GM18867 (cell line): ENCODE measurements around the gene ATP6V1G1.

ENCODE experiments used
- ATAC-seq: cut with Tn5 transposase; IDR thresholded peaks from one replicate; pipeline ENCODE4 v1.9.1; 2021; ENCODE audit warnings: mild to moderate bottlenecking, moderate library complexity; ENCODE audit not compliant: unreplicated experiment

The ATP6V1G1 gene, protein sequence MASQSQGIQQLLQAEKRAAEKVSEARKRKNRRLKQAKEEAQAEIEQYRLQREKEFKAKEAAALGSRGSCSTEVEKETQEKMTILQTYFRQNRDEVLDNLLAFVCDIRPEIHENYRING

DNA sequence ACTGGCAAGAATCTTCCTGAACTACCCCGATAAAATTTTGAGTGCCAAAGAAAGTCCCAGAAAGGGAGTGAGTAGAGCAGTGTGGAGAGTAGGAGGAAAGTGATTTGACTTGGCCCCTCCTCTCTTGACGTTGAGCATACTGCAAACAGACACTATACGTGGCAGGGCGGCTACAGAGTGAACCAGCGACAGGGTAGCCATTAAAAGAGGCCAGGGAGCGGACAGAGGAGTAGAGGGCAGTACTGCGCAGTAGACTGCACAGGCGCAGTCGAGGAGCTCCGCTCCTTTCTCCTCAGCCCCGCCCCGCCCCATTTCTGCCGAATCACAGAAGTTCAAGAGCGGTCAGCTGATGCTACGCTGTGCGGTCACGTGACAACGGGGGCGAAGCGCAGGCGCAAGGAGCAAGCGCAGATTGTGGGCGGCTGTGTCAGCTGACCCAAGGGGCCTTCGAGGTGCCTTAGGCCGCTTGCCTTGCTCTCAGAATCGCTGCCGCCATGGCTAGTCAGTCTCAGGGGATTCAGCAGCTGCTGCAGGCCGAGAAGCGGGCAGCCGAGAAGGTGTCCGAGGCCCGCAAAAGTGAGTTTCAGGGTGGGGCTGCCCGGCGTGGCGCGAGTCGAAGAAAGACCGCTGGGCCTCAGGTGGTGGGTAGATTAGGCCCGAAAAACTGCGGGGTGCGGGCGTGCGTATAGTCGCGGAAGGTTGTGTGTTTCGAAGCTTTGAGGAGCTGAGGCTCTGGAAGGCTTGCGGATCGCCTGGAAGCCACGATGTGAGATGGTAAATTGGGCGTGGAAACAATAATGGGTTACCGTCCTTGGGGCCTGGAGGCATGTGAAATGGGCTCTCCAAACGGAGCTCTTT, at the start of gene ATP6V1G1:
ATP6V1G1 (plus strand) TSS at position 425 of the 858 bp plus-strand sequence; CDS start at position 495, 70 bp downstream.
- ATAC-seq, result peak; percentile 95

DNA sequence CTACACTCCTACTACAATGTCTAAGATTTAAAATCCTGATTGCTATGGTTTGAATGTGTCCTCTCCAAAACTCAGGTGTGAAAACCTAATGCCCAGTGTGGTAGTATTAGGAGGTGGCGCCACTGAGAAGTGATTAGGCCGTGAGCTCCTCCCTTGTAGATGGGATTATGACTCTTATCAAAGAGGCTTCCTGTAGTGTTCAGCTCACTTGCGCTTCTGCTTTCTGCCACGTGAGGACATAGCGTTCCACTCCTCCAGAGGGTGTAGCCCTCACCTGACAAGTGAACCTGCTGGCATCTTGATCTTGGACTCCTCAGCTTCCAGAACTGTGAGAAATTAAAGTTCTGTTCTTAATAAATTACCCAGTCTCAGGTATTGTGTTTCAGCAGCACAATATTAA, 49.3 kb upstream of the ATP6V1G1 start:
- ATAC-seq, result peak; percentile 65

GRCh38 chr9:114539701-114540380, 47.7 kb upstream of the ATP6V1G1 start:
- ATAC-seq, result no peak

GRCh38 chr9:114545055-114545454, 42.5 kb upstream of the ATP6V1G1 start:
- no peak for ATAC-seq

DNA sequence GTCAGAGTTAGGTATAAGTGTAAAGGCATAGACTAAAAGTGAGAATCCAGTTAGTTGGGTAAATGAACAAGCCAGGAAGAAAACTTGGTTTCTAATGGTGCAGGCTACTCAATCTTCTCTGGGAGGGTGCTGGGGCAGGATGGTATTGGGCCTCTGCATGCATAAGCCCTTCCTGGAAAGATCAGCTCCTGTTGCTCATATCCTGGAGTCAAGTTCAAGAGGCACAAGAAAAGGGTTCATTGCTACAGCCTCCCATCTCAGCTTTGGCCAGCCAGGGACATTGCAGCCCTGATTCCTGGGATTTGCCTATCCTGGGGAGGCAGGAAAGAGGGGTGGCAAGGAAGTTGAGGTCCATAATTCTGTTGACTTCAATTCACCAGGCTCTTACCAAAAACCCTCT, 40.7 kb upstream of the ATP6V1G1 start:
- no peak for ATAC-seq

GRCh38 chr9:114549697-114550330, 37.8 kb upstream of the ATP6V1G1 start:
- no peak for ATAC-seq

- ATAC-seq, result no peak
These were observed 35.6 kb upstream of the ATP6V1G1 start for GRCh38 chr9:114551750-114552685.

DNA sequence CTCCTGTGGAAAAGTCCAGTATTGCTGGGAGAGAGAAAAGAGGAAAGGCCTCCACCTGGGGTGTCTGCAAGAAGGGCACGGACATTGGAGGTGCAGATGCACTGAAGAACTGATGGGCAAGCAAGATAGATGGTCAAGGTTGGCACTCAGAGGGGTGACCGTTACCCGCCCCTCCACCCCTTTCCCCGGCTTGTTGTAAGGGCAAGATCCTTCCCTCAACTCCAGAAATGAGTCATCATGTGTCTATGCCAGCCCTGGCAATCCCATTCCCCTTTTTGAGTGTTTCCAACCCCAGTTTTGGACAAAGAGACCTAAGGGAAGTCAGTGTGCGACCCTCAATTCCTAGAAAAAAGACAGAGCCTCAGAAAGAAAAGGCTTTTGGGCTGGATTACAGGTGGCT, 34.9 kb upstream of the ATP6V1G1 start:
- no peak for ATAC-seq

- no peak for ATAC-seq
These were observed 34.4 kb upstream of the ATP6V1G1 start for GRCh38 chr9:114553202-114553601.

- no peak for ATAC-seq
These were observed 31.9 kb upstream of the ATP6V1G1 start for GRCh38 chr9:114555696-114556095.

DNA sequence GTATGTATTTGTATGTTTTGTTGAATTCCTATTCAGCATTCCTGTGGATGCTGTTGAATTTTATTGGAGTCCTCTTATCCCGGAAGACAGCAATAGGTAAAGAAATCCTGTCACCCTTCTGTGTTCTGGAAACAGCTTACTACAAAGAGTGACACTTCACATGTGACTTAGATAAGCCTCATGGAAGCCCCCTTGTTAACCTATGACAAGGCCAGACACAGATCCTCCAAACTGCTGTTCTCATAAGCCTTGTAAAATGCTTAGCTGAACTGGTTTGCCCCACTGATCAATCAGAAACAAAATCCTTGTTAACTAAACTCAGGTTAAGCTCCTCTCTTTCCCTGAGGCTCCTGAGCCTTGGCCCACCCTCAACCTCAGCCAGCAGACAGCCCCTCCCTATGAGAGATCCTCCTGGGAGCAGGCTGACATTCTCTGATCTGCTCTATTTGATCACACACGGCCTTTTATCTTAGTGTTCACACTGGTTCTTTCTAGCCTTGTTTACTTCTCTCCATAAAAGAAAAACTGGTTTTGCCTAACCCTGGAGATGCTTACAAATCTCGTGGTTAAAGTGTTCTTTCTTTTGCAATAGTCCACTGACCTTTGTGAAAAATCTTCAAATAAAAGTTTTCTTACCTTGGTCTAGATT, 29.4 kb upstream of the ATP6V1G1 start:
- ATAC-seq, result no peak

DNA sequence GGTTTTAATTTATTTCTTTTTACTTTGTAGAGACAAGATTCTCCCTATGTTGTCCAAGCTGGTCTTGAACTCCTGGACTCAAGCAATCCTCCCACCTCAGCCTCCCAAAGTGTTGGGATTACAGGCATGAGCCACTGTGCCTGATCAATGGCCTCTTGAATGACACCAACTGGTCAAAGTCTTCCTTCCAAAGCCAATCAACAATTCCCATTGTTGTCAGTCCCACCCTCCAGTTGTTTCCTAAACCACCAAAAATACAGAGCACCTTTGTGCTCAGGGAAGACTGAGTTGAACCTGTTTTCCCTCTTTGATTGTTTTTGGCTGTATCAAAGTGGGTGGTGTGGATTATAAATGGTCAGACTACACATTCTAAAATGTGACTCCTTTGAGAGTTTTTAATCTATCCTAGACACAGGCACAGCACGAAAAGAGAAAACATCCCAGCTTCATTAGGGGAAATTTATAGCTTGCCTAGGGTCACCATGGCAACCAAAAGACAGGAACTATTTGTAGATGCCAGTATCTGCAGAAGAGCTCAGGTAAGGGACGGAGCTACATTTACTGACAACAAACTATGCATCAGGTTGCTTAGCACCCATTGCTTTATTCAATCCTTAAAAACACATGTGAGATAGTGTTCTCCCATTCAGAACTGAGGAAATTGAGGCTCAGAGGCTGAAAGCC, 27.6 kb upstream of the ATP6V1G1 start:
- ATAC-seq, result no peak

GRCh38 chr9:114560956-114561355, 26.6 kb upstream of the ATP6V1G1 start:
- no peak for ATAC-seq

DNA sequence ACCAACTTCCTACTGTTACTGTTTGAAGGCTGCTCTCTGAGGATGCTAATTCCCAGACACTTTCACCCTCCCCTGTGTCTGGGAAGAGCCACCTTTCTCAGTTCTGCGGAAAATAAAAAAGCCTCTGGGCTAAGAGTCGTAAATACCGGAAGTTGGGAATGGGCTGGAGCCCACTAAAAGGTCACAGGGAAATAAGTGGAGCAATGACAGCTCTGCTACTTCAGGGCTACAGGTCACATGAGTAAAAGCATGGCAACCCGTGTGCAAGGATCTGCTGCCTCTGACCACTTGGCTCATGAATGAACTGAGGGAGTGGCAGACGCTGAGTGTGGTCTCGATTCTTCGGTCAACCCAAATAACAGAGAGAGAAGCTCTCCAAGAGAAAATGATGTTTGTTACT, 25.8 kb upstream of the ATP6V1G1 start:
- no peak for ATAC-seq

- no peak for ATAC-seq
These were observed 22.4 kb upstream of the ATP6V1G1 start for GRCh38 chr9:114565204-114565603.

DNA sequence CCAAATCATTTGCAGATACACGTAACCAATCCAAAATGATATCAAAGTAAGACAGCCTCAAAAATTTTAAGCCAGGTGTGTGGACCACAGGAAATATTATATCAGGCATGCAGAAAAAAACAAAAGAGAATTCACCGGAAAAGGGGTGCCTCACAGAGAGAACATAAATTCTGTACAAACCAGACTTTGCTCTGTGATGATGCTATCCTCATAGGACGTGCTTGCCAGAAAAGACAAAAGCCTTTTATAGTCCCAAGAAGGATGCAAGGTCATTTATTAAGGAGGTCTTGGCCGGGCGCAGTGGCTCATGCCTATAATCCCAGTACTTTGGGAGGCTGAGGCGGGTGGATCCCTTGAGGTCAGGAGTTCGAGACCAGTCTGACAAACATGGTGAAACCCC, 16.8 kb upstream of the ATP6V1G1 start:
- ATAC-seq, result no peak

DNA sequence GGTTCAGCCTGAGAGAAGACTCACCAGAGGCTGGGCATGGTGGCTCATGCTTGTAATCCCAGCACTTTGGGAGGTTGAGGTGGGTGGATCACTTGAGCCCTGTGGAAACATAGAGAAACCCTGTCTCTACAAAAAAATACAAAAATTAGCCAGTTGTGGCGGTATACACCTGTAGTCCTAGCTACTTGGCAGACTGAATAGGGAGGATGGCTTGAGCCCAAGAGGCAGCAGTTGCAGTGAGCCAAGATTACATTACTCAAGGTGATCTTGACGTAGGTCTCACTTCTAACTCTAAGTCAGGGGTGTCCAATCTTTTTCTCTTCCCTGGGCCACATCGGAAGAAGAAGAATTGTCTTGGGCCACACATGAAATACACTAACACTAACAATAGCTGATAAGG, 16.2 kb upstream of the ATP6V1G1 start:
- no peak for ATAC-seq

- ATAC-seq, result no peak
These were observed 15.4 kb upstream of the ATP6V1G1 start for GRCh38 chr9:114572199-114572598.

- no peak for ATAC-seq
These were observed 13.1 kb upstream of the ATP6V1G1 start for GRCh38 chr9:114574438-114574837.
